ENCODE measurements around the gene CCNK. TPM values are rescaled to one million over a fixed set of nuclear protein-coding genes. Genes with fewer than 3 reads are reported as not detected.
A peak's percentile ranks its signal among the peaks of the same experiment; 100 is the strongest.

Gene CCNK
- total and polyA plus RNA-seq, 2 of the 13 experiments (the other 11 are each of a cell fraction or from before 2014, with no cell fraction given): 4.9 to 9.7 TPM

DNA sequence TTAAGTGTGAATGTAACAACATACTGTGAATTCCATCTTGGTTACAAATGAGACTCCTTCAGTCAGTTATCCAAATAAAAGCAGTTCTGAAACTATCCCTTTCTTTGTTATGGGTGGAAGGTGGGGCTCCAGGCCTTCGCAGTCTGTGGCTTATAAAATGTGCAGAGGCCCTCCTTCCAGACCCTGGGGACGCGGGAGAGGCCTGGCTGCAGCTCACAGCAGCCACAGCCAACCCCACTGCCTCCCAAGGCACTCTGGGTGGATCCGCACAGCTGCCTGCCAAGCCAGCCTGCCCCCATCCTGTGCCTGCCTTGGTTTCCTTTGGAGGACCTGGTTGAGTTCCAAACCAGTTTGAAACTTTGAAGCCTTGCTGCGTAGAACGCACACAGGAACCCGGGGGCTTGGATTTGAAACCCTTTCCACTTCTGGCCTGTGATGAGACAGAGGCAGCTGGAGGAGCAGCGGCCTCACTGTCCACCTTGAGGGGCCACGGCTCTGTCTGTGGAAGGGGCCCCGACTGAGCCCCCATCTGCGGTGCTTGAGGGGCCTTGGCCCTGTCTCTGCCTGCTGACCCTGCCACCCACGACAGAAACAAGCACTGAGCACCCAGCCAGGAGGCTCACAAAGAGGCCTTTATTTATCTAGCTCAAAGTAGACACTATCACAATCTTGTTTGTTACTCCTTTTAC, 30.4 kb downstream of the CCNK start (continued):
- TF ChIP-seq ZNF605 (CRISPR knock-in tag; IDR thresholded peaks at IDR 0.05) (no peak), POLR2G (IDR thresholded peaks at IDR 0.05; ENCODE audit: low read depth, low read length) (peak; percentile 14; the same call in 1 of the 2 replicates), ZSCAN30 (CRISPR knock-in tag; IDR thresholded peaks at IDR 0.05) (no peak), ZNF629 (CRISPR knock-in tag; conservative IDR thresholded peaks at IDR 0.05) (no peak), POLR2AphosphoS5 (IDR thresholded peaks at IDR 0.05; ENCODE audit: low read depth, low read length) (0 out of 2 replicates have a peak, but pooled peaks have one; percentile 7), ISL2 (CRISPR knock-in tag; IDR thresholded peaks at IDR 0.05) (no peak), ZBTB7A (CRISPR knock-in tag; IDR thresholded peaks at IDR 0.05) (no peak)
- TF ChIP-seq, protein P1, sequence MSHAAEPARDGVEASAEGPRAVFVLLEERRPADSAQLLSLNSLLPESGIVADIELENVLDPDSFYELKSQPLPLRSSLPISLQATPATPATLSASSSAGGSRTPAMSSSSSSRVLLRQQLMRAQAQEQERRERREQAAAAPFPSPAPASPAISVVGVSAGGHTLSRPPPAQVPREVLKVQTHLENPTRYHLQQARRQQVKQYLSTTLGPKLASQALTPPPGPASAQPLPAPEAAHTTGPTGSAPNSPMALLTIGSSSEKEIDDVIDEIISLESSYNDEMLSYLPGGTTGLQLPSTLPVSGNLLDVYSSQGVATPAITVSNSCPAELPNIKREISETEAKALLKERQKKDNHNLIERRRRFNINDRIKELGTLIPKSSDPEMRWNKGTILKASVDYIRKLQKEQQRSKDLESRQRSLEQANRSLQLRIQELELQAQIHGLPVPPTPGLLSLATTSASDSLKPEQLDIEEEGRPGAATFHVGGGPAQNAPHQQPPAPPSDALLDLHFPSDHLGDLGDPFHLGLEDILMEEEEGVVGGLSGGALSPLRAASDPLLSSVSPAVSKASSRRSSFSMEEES (CRISPR knock-in tag; IDR thresholded peaks at IDR 0.05): no peak
- TF ChIP-seq, protein P2, sequence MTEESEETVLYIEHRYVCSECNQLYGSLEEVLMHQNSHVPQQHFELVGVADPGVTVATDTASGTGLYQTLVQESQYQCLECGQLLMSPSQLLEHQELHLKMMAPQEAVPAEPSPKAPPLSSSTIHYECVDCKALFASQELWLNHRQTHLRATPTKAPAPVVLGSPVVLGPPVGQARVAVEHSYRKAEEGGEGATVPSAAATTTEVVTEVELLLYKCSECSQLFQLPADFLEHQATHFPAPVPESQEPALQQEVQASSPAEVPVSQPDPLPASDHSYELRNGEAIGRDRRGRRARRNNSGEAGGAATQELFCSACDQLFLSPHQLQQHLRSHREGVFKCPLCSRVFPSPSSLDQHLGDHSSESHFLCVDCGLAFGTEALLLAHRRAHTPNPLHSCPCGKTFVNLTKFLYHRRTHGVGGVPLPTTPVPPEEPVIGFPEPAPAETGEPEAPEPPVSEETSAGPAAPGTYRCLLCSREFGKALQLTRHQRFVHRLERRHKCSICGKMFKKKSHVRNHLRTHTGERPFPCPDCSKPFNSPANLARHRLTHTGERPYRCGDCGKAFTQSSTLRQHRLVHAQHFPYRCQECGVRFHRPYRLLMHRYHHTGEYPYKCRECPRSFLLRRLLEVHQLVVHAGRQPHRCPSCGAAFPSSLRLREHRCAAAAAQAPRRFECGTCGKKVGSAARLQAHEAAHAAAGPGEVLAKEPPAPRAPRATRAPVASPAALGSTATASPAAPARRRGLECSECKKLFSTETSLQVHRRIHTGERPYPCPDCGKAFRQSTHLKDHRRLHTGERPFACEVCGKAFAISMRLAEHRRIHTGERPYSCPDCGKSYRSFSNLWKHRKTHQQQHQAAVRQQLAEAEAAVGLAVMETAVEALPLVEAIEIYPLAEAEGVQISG (CRISPR knock-in tag; IDR thresholded peaks at IDR 0.05): no peak

GRCh38 chr14:99512110-99512449, 30.9 kb downstream of the CCNK start:
- BruUV-seq (replicated peaks): no TSS peak
- TF ChIP-seq MED1 (CRISPR knock-in tag; IDR thresholded peaks at IDR 0.05): no peak
- TF ChIP-seq ZNF747 (CRISPR knock-in tag; IDR thresholded peaks at IDR 0.05; ENCODE audit: borderline replicate concordance): no peak
- no peak for TF ChIP-seq MEIS1 (CRISPR knock-in tag; IDR thresholded peaks at IDR 0.05; ENCODE audit: borderline replicate concordance)
- TF ChIP-seq, protein P3, sequence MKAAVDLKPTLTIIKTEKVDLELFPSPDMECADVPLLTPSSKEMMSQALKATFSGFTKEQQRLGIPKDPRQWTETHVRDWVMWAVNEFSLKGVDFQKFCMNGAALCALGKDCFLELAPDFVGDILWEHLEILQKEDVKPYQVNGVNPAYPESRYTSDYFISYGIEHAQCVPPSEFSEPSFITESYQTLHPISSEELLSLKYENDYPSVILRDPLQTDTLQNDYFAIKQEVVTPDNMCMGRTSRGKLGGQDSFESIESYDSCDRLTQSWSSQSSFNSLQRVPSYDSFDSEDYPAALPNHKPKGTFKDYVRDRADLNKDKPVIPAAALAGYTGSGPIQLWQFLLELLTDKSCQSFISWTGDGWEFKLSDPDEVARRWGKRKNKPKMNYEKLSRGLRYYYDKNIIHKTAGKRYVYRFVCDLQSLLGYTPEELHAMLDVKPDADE (CRISPR knock-in tag; IDR thresholded peaks at IDR 0.05): no peak
- TF ChIP-seq, protein P4, sequence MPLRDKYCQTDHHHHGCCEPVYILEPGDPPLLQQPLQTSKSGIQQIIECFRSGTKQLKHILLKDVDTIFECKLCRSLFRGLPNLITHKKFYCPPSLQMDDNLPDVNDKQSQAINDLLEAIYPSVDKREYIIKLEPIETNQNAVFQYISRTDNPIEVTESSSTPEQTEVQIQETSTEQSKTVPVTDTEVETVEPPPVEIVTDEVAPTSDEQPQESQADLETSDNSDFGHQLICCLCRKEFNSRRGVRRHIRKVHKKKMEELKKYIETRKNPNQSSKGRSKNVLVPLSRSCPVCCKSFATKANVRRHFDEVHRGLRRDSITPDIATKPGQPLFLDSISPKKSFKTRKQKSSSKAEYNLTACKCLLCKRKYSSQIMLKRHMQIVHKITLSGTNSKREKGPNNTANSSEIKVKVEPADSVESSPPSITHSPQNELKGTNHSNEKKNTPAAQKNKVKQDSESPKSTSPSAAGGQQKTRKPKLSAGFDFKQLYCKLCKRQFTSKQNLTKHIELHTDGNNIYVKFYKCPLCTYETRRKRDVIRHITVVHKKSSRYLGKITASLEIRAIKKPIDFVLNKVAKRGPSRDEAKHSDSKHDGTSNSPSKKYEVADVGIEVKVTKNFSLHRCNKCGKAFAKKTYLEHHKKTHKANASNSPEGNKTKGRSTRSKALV (CRISPR knock-in tag; IDR thresholded peaks at IDR 0.05): no peak
- no peak for TF ChIP-seq ZBTB7B (CRISPR knock-in tag; IDR thresholded peaks at IDR 0.05)
- TF ChIP-seq, protein P5, sequence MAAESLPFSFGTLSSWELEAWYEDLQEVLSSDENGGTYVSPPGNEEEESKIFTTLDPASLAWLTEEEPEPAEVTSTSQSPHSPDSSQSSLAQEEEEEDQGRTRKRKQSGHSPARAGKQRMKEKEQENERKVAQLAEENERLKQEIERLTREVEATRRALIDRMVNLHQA (CRISPR knock-in tag; IDR thresholded peaks at IDR 0.05): no peak
- no peak for TF ChIP-seq MIER3 (CRISPR knock-in tag; IDR thresholded peaks at IDR 0.05; ENCODE audit: borderline replicate concordance)
- ATAC-seq: no peak

More at GRCh38 chr14:99512110-99512449, 30.9 kb downstream of the CCNK start:
- Histone ChIP-seq H3K9me3 (ENCODE audit: low read length) (no peaks in the 10 kb centered on the region), H3K4me1 (ENCODE audit: insufficient read depth, low read length) (no peaks in the 10 kb centered on the region), H3K4me3 (replicated peaks in 1 of 3; ENCODE audit: insufficient read depth in 1 of 3, low read depth in 2 of 3, low read length in 3 of 3) (no peak overlapping the region), H3K27me3 (ENCODE audit: control insufficient read depth in 1 of 2, insufficient read depth in 2 of 2, low read length in 2 of 2) (no peaks in the 10 kb centered on the region), H4K20me1 (ENCODE audit: insufficient read depth, low read length) (peaks cover 13% of the 10 kb centered on the region; the same call in 1 of the 2 replicates), H3K79me2 (ENCODE audit: insufficient read depth, low read length) (no peaks in the 10 kb centered on the region), H2AFZ (ENCODE audit: low read length) (no peak overlapping the region), H3K9ac (ENCODE audit: insufficient read depth, low read depth, low read length) (no peak overlapping the region), H3K27ac (ENCODE audit: extremely low read length, insufficient read depth, low read length) (no peak overlapping the region), H3K36me3 (replicated peaks in 1 of 2; ENCODE audit: control insufficient read depth in 1 of 2, insufficient read depth in 2 of 2, low read length in 2 of 2) (peaks cover 33 to 70% of the 10 kb centered on the region in 2 experiments; a peak in 4 of 5 replicates), H3K4me2 (ENCODE audit: low read depth, low read length) (no peak overlapping the region)
- FAIRE-seq: no peak
- in situ Hi-C loops (cut with HindIII; ENCODE audit: extremely low pct_ligation_motif_present, low pct_unique_long_range_greater_than_20kb) (no loop called here), intact Hi-C loops (cut with micrococcal nuclease; ENCODE audit: unreplicated experiment) (no loop called here)
- DNase-seq (ENCODE audit: low spot score): no peak
- CTCF ChIA-PET (ENCODE audit: low intra/inter-chr PET ratio, low total read pairs): no interaction called here
- 93% methylated on average over 10 of the region's 10 CpGs for WGBS (ENCODE audit: low lambda C conversion rate)
- POLR2A ChIA-PET: no interaction called here

All from HepG2 (cell line).